HG03139 (cell line): ENCODE results near the gene IGFBP2.

Source experiments
- ATAC-seq: cut with Tn5 transposase; IDR thresholded peaks from one replicate; pipeline ENCODE4 v1.9.1; 2021; ENCODE audit not compliant: unreplicated experiment

IGFBP2 gene

DNA sequence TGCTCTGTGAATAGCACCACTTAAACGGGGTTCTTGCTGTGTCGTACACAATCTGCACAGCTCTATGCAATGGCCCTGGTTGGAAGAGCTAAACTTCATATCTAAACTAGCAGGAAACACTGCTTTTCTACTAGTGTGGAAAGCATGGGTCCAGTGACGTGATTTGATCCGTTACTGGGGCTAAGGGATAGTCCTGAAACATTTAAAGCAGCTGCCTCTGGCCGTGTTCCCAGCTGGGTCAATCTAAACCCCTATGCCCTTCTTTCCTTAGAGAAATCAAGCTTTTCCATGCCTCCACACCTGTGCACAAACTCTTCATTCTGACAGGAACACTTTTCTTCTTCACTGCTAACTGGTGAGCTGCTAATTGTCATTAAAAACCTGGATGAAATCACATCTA, 67.6 kb downstream of the IGFBP2 start:
- no peak for ATAC-seq

- ATAC-seq: no peak
These were observed 68.3 kb downstream of the IGFBP2 start for GRCh38 chr2:216701544-216701943.

DNA sequence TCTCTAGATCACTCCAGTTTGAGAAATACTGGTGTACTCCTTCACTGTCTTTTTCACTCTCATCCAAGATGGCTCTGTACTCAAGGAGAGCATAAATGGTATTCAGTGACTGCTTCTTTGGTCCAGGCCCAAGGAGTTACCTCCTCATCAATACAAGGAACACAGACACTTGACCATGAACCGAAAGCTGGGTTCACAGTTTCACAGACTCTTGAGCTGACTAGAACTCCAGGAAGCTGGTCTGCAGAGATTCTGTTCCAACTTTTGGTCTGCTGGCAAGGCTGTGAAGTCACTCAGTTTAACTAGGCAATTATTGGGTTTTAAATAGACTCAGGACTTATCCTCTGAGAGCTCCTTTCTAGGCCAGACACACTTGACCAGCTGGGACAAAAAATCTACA, 69.5 kb downstream of the IGFBP2 start:
- ATAC-seq: no peak

GRCh38 chr2:216710551-216711301, 77.5 kb downstream of the IGFBP2 start:
- no peak for ATAC-seq

DNA sequence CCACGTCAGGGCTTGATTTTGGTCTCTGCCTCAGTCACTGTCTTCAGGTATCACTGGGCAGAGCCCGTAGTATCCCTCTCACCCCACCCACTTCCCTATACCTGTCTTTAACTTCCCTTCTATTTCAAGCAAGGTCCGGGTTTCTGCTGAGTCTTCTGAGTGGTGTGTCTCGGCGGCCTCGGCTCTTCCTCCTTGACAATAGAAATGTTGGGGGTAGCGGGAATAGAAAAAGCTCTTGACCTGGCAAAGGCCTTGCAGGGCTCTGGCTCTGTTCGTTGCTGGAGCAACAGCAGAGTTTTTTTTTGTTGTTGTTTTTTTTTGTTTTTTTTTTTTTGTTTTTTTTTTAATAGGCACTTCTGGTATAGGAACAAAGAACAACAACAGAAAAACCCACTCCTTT, 78.1 kb downstream of the IGFBP2 start:
- ATAC-seq: no peak

DNA sequence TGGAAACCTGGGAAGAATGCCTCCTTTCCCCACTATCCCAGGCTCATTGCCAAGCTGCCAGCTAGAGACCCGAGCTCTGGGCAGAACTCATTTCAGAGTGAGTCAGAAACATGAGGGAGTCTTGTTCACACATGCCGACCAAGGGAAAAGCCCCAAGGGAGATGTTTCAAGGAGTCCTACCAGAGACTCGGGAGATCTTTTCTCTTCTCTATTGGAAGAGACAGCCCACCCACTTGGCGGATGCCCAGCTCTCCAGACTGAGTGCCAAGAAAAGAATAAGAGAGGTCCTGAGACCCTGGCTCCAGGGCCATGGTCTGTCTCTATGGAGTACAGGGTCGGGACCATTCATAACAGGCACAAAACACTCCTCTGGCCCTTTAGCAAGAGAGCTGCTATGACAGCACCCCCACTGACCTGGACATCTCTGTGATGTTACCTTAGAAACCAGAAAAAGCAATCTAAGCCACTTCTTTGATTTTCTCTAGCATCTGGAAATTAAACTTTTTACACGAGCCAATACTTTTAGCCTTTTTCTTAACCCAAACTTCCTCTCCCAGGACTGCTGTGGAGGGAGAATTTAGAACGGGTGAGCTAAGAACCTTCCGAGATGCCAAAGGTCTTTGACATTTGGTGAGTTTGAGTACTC, 80.6 kb downstream of the IGFBP2 start:
- no peak for ATAC-seq
